ENCODE data around the gene GABRB1. TPM values are rescaled to one million over a fixed set of nuclear protein-coding genes. Genes with fewer than 3 reads are reported as not detected.

Gene GABRB1
- total RNA-seq, 3 donors from 2014 or later, result 2.5 TPM; not detected in 2

DNA sequence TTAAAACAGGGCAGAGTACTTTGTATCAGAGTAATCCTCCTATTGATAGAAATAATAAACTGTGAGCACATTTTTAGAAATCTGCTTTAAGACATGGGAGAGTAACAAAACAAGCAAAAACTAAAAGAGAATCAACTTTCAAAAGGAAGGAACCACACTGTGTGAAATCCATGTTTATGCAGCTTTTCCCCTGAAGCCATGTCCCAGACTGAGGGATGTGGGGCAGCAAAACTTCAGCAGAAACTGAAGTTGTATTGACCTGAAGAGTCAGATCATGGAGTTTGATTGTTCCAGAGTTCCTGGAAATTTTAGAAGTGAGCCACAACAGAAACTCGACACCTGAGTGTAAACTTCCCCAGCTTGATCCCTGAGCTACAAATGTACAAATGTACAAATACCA lies 378.9 kb downstream of the GABRB1 start:
- Histone ChIP-seq H3K36me3 (no peaks in the 10 kb centered on the region), H3K4me1 (no peaks in the 10 kb centered on the region), H3K4me3 (no peak overlapping the region), H3K27ac (no peak overlapping the region), H3K27me3 (no peaks in the 10 kb centered on the region), H3K9me3 (no peaks in the 10 kb centered on the region)
- TF ChIP-seq POLR2AphosphoS5 (IDR thresholded peaks at IDR 0.05) (no peak), POLR2A (IDR thresholded peaks at IDR 0.05) (no peak)
- TF ChIP-seq, protein P1, sequence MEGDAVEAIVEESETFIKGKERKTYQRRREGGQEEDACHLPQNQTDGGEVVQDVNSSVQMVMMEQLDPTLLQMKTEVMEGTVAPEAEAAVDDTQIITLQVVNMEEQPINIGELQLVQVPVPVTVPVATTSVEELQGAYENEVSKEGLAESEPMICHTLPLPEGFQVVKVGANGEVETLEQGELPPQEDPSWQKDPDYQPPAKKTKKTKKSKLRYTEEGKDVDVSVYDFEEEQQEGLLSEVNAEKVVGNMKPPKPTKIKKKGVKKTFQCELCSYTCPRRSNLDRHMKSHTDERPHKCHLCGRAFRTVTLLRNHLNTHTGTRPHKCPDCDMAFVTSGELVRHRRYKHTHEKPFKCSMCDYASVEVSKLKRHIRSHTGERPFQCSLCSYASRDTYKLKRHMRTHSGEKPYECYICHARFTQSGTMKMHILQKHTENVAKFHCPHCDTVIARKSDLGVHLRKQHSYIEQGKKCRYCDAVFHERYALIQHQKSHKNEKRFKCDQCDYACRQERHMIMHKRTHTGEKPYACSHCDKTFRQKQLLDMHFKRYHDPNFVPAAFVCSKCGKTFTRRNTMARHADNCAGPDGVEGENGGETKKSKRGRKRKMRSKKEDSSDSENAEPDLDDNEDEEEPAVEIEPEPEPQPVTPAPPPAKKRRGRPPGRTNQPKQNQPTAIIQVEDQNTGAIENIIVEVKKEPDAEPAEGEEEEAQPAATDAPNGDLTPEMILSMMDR (IDR thresholded peaks at IDR 0.05), result no peak
- no peak for DNase-seq (ENCODE audit: low spot score in 2 of 2)
- intact Hi-C loops (cut with DNase I; ENCODE audit: low total_unique reads), result no loop called here

GRCh38 chr4:47413521-47413920 lies 382.2 kb downstream of the GABRB1 start:
- H3K27ac ChIP-seq, result no peak overlapping the region
- no peak for DNase-seq (ENCODE audit: low spot score in 2 of 2)
- H3K9me3 ChIP-seq, result no peaks in the 10 kb centered on the region
- H3K4me1 ChIP-seq, result no peaks in the 10 kb centered on the region
- TF ChIP-seq POLR2AphosphoS5 (IDR thresholded peaks at IDR 0.05), result no peak
- H3K27me3 ChIP-seq, result no peaks in the 10 kb centered on the region
- no peaks in the 10 kb centered on the region for H3K36me3 ChIP-seq
- intact Hi-C loops (cut with DNase I; ENCODE audit: low total_unique reads), result no loop called here
- no peak overlapping the region for H3K4me3 ChIP-seq

- TF ChIP-seq POLR2AphosphoS5 (IDR thresholded peaks at IDR 0.05), result no peak
- TF ChIP-seq, protein P1 (IDR thresholded peaks at IDR 0.05), result no peak
- no peak for TF ChIP-seq POLR2A (IDR thresholded peaks at IDR 0.05)
- intact Hi-C loops (cut with DNase I; ENCODE audit: low total_unique reads), result no loop called here
- no peaks in the 10 kb centered on the region for H3K36me3 ChIP-seq
- DNase-seq (ENCODE audit: low spot score in 2 of 2), result no peak
- H3K27me3 ChIP-seq, result no peaks in the 10 kb centered on the region
- H3K4me3 ChIP-seq, result no peak overlapping the region
- no peaks in the 10 kb centered on the region for H3K4me1 ChIP-seq
- no peak overlapping the region for H3K27ac ChIP-seq
- H3K9me3 ChIP-seq, result no peaks in the 10 kb centered on the region
These were observed 384.4 kb downstream of the GABRB1 start for GRCh38 chr4:47415719-47416118.

DNA sequence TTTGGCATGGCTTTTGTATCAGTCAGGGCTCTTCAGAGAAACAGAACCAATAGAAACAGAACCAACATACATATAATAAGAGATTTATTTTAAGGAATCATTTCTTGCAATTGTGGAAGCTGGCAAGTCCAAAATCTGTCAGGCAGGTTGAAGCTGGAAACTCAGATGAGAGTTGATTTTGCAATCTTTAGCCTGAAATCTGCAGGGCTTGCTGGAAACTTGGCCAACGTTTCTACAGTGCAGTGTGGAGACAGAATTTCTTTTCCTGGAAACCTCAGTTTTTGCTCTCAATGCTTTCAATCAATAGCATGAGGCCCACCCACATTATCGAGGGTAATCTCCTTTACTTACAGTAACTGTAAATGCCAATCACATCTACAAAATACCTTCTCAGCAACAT lies 386.8 kb downstream of the GABRB1 start:
- no peak for TF ChIP-seq POLR2AphosphoS5 (IDR thresholded peaks at IDR 0.05)
- TF ChIP-seq, protein P1 (IDR thresholded peaks at IDR 0.05), result no peak
- TF ChIP-seq POLR2A (IDR thresholded peaks at IDR 0.05), result no peak
- H3K4me3 ChIP-seq, result no peak overlapping the region
- no peaks in the 10 kb centered on the region for H3K9me3 ChIP-seq
- no peak for DNase-seq (ENCODE audit: low spot score in 2 of 2)
- H3K4me1 ChIP-seq, result no peaks in the 10 kb centered on the region
- no peaks in the 10 kb centered on the region for H3K36me3 ChIP-seq
- H3K27ac ChIP-seq, result no peak overlapping the region
- intact Hi-C loops (cut with DNase I; ENCODE audit: low total_unique reads), result no loop called here
- H3K27me3 ChIP-seq, result no peaks in the 10 kb centered on the region

GRCh38 chr4:47419296-47419695 lies 387.9 kb downstream of the GABRB1 start:
- Histone ChIP-seq H3K27ac (no peak overlapping the region), H3K36me3 (no peaks in the 10 kb centered on the region), H3K27me3 (no peaks in the 10 kb centered on the region), H3K9me3 (no peaks in the 10 kb centered on the region), H3K4me1 (no peaks in the 10 kb centered on the region), H3K4me3 (no peak overlapping the region)
- DNase-seq (ENCODE audit: low spot score in 2 of 2), result no peak
- TF ChIP-seq POLR2A (IDR thresholded peaks at IDR 0.05), result no peak
- TF ChIP-seq, protein P1 (IDR thresholded peaks at IDR 0.05), result no peak
- no peak for TF ChIP-seq POLR2AphosphoS5 (IDR thresholded peaks at IDR 0.05)
- intact Hi-C loops (cut with DNase I; ENCODE audit: low total_unique reads), result no loop called here

GRCh38 chr4:47425628-47426027 lies 394.3 kb downstream of the GABRB1 start:
- H3K4me1 ChIP-seq, result no peaks in the 10 kb centered on the region
- no peaks in the 10 kb centered on the region for H3K27me3 ChIP-seq
- H3K4me3 ChIP-seq, result no peak overlapping the region
- intact Hi-C loops (cut with DNase I; ENCODE audit: low total_unique reads), result no loop called here
- no peaks in the 10 kb centered on the region for H3K9me3 ChIP-seq
- DNase-seq (ENCODE audit: low spot score in 2 of 2), result no peak
- no peaks in the 10 kb centered on the region for H3K36me3 ChIP-seq
- no peak overlapping the region for H3K27ac ChIP-seq
- TF ChIP-seq, protein P1 (IDR thresholded peaks at IDR 0.05), result no peak
